Measurements from ENCODE around the gene ZNF385B.

The ZNF385B gene

DNA sequence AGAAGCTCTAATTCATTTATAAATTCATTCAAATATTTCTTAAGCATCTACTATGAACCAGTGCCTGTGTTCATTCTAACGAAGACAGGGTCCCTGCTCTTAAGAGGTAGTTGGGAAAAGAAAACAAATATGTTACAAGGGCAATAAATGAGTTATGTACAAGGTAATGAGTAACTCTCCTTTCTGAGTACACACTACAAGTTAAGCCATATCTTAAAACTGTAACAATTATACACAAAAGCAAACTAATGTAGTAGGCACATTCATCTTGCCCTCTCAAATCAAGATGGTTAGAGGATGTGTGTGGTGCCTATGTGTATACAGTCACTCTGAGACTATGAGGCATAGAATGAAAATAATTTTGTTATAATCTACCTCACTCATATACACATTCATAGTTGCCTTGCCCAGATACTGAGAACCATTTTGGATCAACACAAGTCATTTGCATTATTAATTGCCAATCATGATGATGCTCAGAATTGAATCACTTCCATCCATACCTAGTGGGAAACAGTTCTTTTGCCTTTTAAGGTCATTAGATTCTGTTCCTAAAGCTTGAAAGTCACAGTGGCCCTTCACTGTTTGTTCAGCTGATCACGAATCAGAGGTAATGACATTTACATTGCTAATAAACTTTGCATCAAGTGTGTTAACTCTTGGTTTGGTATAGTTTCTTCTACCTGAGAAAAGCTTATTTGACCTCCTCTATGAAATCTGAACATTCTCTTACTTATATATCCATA, 283.1 kb downstream of the ZNF385B start:
- no peak for DNase-seq

GRCh38 chr2:179574061-179574519, 287.3 kb downstream of the ZNF385B start:
- no peak for DNase-seq

DNA sequence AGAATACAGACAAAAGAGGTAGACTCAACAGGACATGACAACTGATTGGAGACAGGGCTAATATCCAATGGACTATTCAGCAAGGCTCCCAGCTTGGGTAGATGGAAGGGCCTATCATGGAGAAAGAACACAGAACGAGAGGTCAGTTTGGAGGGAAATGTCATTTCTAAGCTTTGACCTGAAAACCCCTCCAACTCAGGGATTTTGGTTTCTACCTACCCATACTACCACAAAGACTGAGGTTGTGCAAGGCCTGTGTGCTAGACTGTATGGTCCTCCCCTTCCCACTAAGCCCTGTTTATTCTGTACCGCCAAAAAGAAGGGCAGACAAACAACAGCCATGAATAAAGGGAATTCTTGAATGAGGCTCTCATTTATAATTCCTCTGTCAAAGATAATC, 288.9 kb downstream of the ZNF385B start:
- no peak for DNase-seq

DNA sequence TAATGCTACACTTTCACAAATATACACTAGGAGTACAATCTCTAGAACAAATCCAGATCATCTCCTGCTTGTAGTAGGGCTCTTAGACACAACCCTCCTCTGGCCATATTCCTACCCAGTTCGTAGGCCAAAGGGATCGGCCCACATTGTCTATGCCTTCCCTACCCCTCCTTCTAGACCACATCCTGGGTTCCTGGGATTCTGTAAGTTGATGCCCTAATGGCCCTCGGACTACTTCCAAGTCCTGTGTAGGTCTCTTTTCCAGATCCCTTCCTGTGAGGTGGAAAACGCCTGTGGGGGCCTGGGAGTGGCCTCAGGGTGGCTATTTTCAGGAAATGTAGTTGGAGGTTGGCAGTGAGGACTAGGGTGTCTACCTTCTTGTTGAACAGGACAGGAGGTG, 289.7 kb downstream of the ZNF385B start:
- DNase-seq = no peak

- no peak for DNase-seq
These were observed 290.2 kb downstream of the ZNF385B start for GRCh38 chr2:179571252-179571651.

GRCh38 chr2:179569831-179570233, 291.6 kb downstream of the ZNF385B start:
- DNase-seq = no peak

DNA sequence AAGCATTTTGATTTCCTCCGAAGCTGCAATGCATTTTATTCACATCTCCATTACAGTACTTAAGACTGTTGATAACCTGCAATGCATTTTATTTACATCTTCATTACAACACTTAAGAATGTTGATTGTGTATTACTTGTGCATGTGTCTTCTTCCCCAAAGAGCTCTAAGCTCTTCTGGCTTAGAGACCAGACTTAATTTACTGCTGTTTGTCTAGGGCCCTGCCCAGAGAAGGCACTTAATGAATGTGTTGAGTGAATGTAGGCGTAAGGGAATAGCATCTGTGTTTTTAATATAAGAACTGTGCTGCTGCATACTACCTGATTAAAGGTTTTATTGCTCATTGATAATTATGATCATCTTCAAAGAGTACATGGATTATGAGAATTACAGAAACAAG, 295.6 kb downstream of the ZNF385B start:
- DNase-seq = no peak

DNA sequence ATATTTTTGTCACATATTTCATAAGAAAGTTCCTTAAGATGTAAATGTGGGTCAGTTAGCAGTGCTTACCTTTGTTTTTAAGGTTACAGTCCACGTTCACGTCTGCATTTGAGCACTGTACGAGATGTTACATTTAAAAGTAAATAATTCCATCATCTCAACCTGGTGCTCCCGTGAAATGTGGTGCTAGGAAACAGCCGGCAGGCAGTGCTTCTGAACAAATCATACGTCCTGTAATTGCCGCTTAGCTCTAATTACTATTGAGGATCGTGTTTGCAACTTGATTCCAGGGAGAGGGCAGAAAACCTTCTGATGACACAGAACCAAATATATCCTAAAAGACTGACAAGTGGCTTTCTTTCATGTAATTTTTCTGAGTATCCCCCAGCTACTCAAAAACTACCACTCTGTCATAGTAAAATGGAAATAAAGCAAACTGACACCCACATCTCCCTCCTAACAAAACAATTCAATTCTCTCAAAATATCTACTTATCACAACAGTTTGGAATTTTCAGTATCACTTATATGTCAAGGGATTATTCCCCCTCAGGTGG, 299.0 kb downstream of the ZNF385B start:
- no peak for DNase-seq

- no peak for DNase-seq
These were observed 299.7 kb downstream of the ZNF385B start for GRCh38 chr2:179561702-179562101.

DNA sequence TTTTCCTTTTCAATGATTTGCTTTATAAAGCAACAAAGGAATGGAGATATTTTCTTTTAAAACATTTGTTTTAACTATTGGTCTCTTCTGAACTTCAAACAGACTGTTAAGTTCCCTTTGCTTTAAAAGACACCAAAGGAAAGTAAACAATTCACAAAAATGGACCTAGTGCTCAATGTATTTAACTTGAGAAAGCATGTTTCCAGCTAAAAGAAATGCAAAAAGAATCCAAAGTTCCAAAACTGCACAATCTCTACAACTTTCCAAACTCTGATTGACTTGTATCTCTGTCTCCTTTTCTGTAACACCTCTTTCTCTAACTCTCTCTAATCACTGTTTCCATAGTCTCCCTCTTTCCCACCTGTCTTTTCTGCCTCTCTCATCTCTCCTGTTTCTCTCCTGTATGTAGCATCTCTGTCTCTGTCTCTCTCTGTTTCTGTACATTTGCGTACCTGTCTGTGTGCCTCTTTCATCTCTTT, 301.1 kb downstream of the ZNF385B start:
- no peak for DNase-seq

- no peak for DNase-seq
These were observed 302.2 kb downstream of the ZNF385B start for GRCh38 chr2:179559108-179559806.

GRCh38 chr2:179558010-179558934, 303.1 kb downstream of the ZNF385B start:
- no peak for DNase-seq

DNA sequence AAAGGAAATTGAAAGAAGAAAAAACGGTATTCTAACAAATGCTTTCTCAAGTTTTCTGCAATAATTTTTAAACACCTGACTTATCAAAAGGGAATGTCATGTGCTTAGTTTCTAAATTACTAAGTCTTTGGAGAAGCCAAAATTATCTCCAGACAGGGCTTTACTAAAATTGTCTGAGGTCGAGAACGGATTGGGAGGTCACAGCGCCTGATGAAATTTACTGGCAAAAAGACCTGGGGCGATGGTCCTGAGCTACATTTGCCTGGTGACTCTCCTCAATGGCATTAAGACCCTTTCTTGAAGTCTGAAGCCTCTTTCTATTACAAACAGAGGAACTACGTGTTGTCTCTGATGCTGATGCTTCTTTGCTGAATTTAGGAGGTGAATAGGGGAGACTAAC, 305.0 kb downstream of the ZNF385B start:
- DNase-seq = no peak

GRCh38 chr2:179555691-179556283, 305.6 kb downstream of the ZNF385B start:
- no peak for DNase-seq

DNA sequence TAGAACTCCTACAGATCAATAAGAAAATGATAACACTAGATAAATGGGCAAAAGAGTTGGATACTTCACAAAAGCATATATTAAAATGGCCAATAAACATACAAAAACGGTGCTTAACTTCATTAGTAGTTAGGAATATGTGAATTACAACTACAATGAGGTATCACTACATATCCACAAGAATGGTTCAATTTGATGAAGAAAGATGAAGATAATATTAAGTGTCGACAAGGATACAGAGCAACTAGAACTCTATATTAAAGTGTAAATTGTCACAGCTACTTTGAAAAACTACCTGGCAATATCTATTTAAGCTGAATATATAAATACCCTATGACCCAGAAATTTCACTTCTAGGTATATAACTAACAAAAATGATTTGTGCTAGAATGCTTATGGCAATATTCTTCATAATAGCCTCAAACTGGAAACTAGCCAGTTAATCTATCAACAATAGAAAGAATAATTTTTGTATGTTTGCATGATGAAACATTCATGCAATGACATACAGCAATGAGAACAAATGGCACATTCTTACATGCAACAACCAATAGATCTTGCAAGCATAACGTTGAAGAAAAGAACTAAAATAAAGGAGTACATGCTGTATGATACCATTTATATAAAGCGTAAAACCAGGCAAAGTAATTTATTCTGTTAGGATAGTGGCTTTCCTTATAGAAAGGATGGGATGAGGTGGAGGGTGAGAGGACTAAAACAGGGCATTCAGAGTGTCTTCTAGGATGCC, 306.6 kb downstream of the ZNF385B start:
- no peak for DNase-seq

GRCh38 chr2:179553382-179553781, 308.0 kb downstream of the ZNF385B start:
- DNase-seq = no peak

DNA sequence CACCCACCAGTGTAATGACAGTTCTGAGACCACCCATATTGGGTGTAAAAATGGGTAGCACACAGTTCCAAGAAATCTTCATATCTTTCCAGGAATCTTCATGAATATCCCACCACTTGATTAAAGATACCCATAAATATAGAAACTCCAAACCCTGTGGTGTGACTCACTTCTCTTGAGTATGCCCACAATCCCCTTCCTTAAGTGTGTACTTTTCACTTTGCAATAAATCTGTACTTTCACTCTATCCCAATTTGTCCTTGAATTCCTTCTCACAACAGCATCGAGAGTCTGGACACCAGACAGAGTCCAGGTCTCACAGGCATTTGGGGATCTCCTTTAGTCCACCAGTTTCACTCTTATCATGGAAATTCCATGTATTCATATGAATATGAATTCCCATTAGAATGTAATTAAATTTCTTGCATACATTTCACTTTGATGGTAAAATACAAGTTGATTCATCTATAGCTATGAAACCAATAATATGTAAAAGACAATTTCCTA, 309.8 kb downstream of the ZNF385B start:
- DNase-seq = no peak

DNA sequence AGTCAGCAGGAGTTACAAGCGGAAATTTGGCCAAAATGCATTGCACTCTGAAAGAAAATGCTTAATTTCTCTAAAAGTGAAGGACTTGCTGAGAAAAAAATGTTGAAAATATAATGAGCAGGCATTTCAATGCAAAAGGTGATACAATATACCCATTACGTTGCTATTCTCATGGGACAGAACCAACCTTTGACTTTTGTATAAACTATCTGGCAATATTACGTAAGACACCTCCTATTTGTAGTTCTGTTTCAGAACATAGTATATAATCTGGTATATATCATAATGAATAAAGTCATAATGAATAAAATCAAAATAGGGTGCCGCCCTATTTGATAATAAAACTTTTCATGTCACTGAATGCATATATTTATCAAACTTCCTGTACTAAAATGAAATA, 310.6 kb downstream of the ZNF385B start:
- no peak for DNase-seq

- DNase-seq = no peak
These were observed 311.2 kb downstream of the ZNF385B start for GRCh38 chr2:179550214-179550613.

GRCh38 chr2:179546656-179547055, 314.8 kb downstream of the ZNF385B start:
- DNase-seq = no peak

DNA sequence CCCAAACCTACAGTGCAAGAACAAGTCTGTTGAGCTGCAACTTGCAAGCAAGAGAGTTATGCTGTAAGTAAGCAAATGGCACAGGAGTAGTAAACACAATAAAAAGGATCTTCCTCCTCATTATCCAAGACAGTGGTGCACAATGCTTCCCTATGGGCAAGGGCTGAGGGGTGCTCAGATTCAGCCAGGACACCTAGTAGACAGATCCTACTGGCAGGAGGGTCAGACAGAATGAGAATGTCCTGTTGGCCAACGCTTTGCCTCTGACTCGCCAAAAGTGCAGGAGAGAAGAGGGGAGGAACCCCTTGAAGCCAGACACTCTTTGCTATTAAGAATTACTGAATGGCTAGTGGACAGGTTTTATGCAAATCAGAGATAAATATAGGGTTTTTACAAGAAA, 316.4 kb downstream of the ZNF385B start:
- no peak for DNase-seq

Measured in NCI-H526 (cell line).